Natural killer cell (primary cell): Measurements from ENCODE around the gene TMEM181. TPM values are rescaled to one million over a fixed set of nuclear protein-coding genes. Genes with fewer than 3 reads are reported as not detected.

Source experiments
- ATAC-seq, 3 donors: fragments of 150-1000 bp in 2 of 3; fragments of 200-7000 bp in 1 of 3; cut with Tn5 transposase; 1 replicate in 1 of 3; 2 replicates in 2 of 3; pipeline ENCODE4 v1.10.0; 2021; ENCODE audit warnings: mild to moderate bottlenecking in 2 of 3, moderate library complexity in 2 of 3
- DNase-seq, 2 donors: peaks; one replicate each; pipeline versions ENCODE4 v3.0.0 to v3.0.0-alpha.2; 2013 to 2021; ENCODE audit warnings: mixed read lengths in 1 of 2
- H3K27ac ChIP-seq: one replicate; pipeline ENCODE4 v1.5.1; 2013; ENCODE audit warnings: mild to moderate bottlenecking, low read length
- H3K27me3 ChIP-seq: one replicate; pipeline ENCODE4 v1.6.1; 2013; ENCODE audit warnings: low read length; ENCODE audit not compliant: control insufficient read depth, insufficient read depth
- H3K36me3 ChIP-seq: one replicate; pipeline ENCODE4 v1.6.1; 2013; ENCODE audit warnings: low read length; ENCODE audit not compliant: control insufficient read depth, insufficient read depth
- H3K4me1 ChIP-seq: one replicate; pipeline ENCODE4 v1.6.1; 2013; ENCODE audit warnings: low read length; ENCODE audit not compliant: control insufficient read depth, insufficient read depth
- H3K4me3 ChIP-seq: one replicate; pipeline ENCODE4 v1.5.1; 2013; ENCODE audit warnings: low read length
- H3K9me3 ChIP-seq: one replicate; pipeline ENCODE4 v1.6.1; 2013; ENCODE audit warnings: low read length; ENCODE audit not compliant: control insufficient read depth, insufficient read depth
- H3K27ac Mint-ChIP-seq, 2 donors: one replicate each; pipeline ENCODE4 v1.8.0; 2022; ENCODE audit warnings: mild to moderate bottlenecking in 2 of 2, mixed read lengths in 2 of 2, moderate library complexity in 1 of 2
- H3K27me3 Mint-ChIP-seq, 2 donors: one replicate each; pipeline ENCODE4 v1.8.0; 2022; ENCODE audit warnings: low read depth in 2 of 2, mixed read lengths in 2 of 2
- H3K36me3 Mint-ChIP-seq: one replicate; pipeline ENCODE4 v1.8.0; 2022; ENCODE audit warnings: mixed read lengths
- H3K4me1 Mint-ChIP-seq, 2 donors: one replicate each; pipeline ENCODE4 v1.8.0; 2022; ENCODE audit warnings: mixed read lengths in 2 of 2
- H3K4me3 Mint-ChIP-seq: one replicate; pipeline ENCODE4 v1.8.0; 2022; ENCODE audit warnings: mild to moderate bottlenecking, moderate library complexity, mixed read lengths
- H3K9me3 Mint-ChIP-seq, 2 donors: one replicate each; pipeline ENCODE4 v1.8.0; 2022; ENCODE audit warnings: mixed read lengths in 2 of 2
- CTCF ChIP-seq: fragments of 200-600 bp; IDR thresholded peaks from one replicate; pipeline ENCODE4 v1.8.0; 2022; ENCODE audit warnings: antibody characterized with exemption
- WGBS: methylation state at CpG from one replicate; pipeline ENCODE4 v1.1.7; 2013; ENCODE audit warnings: missing lambda C conversion rate; ENCODE audit not compliant: insufficient coverage; 5-methylcytosine and 5-hydroxymethylcytosine counted together
- intact Hi-C: fragments of 100-400 bp; cut with micrococcal nuclease; formaldehyde crosslinking; loops from one replicate; pipeline ENCODE4 v1.14.2; 2022
- total RNA-seq, 4 donors: library from RNA; stranded (reverse); fragments of 120-200 nt in 1 of 4; gene quantifications; one replicate each; pipeline versions ENCODE4 v1.2.3 to v1.2.4, GENCODE V29; 2013 to 2022

Gene TMEM181
- total RNA-seq, 3 donors from 2014 or later (not counting 1 experiment from before 2014, with no cell fraction given) = 44.8 to 60.9 (median 45.0) TPM

GRCh38 chr6:158567871-158568401 lies 8.0 kb downstream of the TMEM181 start:
- intact Hi-C loops = loop anchor here (5.0 to 10.0 kb wide), 2 partner anchors 84 to 147 kb away; partner anchors contain the start of gene SYTL3
- Histone ChIP-seq H3K4me1 (peaks cover 100% of the 10 kb centered on the region), H3K27me3 (no peaks in the 10 kb centered on the region), H3K4me3 (no peak overlapping the region), H3K27ac (peak overlapping the region; percentile 75), H3K9me3 (no peaks in the 10 kb centered on the region), H3K36me3 (peaks cover 3% of the 10 kb centered on the region)
- Mint-ChIP-seq H3K4me1 (peaks cover 87 to 92% of the 10 kb centered on the region in 2 donors), H3K4me3 (peak overlapping the region; percentile 89), H3K36me3 (no peaks in the 10 kb centered on the region), H3K27me3 (no peaks in the 10 kb centered on the region), H3K9me3 (no peaks in the 10 kb centered on the region), H3K27ac (peak overlapping the region; percentile 88 to 96)
- 22% methylated on average over 12 of the region's 12 CpGs for WGBS
- no peak for TF ChIP-seq CTCF
- ATAC-seq = peak; percentile 12 to 40 (median 18)
- DNase-seq = peak in 1 of 2 donors; percentile 42

GRCh38 chr6:158568549-158568948 lies 8.7 kb downstream of the TMEM181 start:
- 78% methylated on average over 5 of the region's 5 CpGs for WGBS
- Mint-ChIP-seq H3K36me3 (no peaks in the 10 kb centered on the region), H3K27me3 (no peaks in the 10 kb centered on the region), H3K27ac (peak overlapping the region; percentile 88 to 96), H3K4me1 (peaks cover 91 to 93% of the 10 kb centered on the region in 2 donors), H3K9me3 (no peaks in the 10 kb centered on the region), H3K4me3 (peak overlapping the region; percentile 89)
- no peaks in the 10 kb centered on the region for H3K9me3 ChIP-seq
- no peak overlapping the region for H3K4me3 ChIP-seq
- DNase-seq = no peak
- no peak for ATAC-seq
- H3K27me3 ChIP-seq = no peaks in the 10 kb centered on the region
- no peak for TF ChIP-seq CTCF
- peaks cover 100% of the 10 kb centered on the region for H3K4me1 ChIP-seq
- intact Hi-C loops = loop anchor here (5.0 to 10.0 kb wide), 2 partner anchors 84 to 146 kb away; partner anchors contain the start of gene SYTL3
- peak overlapping the region; percentile 75 for H3K27ac ChIP-seq
- H3K36me3 ChIP-seq = peaks cover 7% of the 10 kb centered on the region

GRCh38 chr6:158569036-158569435 lies 9.1 kb downstream of the TMEM181 start:
- Histone ChIP-seq H3K27me3 (no peaks in the 10 kb centered on the region), H3K4me1 (peaks cover 100% of the 10 kb centered on the region), H3K36me3 (peaks cover 9% of the 10 kb centered on the region), H3K4me3 (no peak overlapping the region), H3K27ac (peak overlapping the region; percentile 75), H3K9me3 (no peaks in the 10 kb centered on the region)
- Mint-ChIP-seq H3K36me3 (no peaks in the 10 kb centered on the region), H3K4me1 (peaks cover 91 to 93% of the 10 kb centered on the region in 2 donors), H3K4me3 (peak overlapping the region; percentile 89), H3K27me3 (no peaks in the 10 kb centered on the region), H3K9me3 (no peaks in the 10 kb centered on the region), H3K27ac (peak overlapping the region; percentile 88 to 96)
- intact Hi-C loops = loop anchor here (5.0 to 10.0 kb wide), 2 partner anchors 83 to 146 kb away; partner anchors contain the start of gene SYTL3
- ATAC-seq (no peak), DNase-seq (no peak)
- 74% methylated on average over 9 of the region's 9 CpGs for WGBS
- no peak for TF ChIP-seq CTCF

- Histone ChIP-seq H3K27ac (no peak overlapping the region), H3K4me1 (peaks cover 87% of the 10 kb centered on the region), H3K36me3 (peaks cover 9% of the 10 kb centered on the region), H3K9me3 (no peaks in the 10 kb centered on the region), H3K4me3 (no peak overlapping the region), H3K27me3 (no peaks in the 10 kb centered on the region)
- peak overlapping the region; percentile 88 to 96 for H3K27ac Mint-ChIP-seq
- ATAC-seq (no peak), DNase-seq (no peak)
- no peaks in the 10 kb centered on the region for H3K9me3 Mint-ChIP-seq
- H3K4me3 Mint-ChIP-seq = peak overlapping the region; percentile 80
- intact Hi-C loops = no loop called here
- 75% methylated on average over 3 of the region's 3 CpGs for WGBS
- no peaks in the 10 kb centered on the region for H3K36me3 Mint-ChIP-seq
- H3K4me1 Mint-ChIP-seq = peaks cover 91 to 93% of the 10 kb centered on the region in 2 donors
- TF ChIP-seq CTCF = no peak
- no peaks in the 10 kb centered on the region for H3K27me3 Mint-ChIP-seq
Measured at GRCh38 chr6:158570681-158570962, 10.7 kb downstream of the TMEM181 start.
